HepG2 (cell line): Measurements from ENCODE around the gene PACS1. TPM values are rescaled to one million over a fixed set of nuclear protein-coding genes. Genes with fewer than 3 reads are reported as not detected.

Experiments
- ATF2 ChIP-seq: sonication (generic); formaldehyde crosslinking; IDR thresholded peaks from 2 replicates; pipeline ENCODE4 v1.4.0; 2020; ENCODE audit warnings: missing genetic modification reagents
- CENPT ChIP-seq: sonication (generic); formaldehyde crosslinking; IDR thresholded peaks from 2 replicates; pipeline ENCODE4 v1.8.0; 2022; ENCODE audit warnings: low read depth, mild to moderate bottlenecking, moderate library complexity, missing genetic modification reagents
- E2F2 ChIP-seq: sonication (generic); formaldehyde crosslinking; IDR thresholded peaks from 2 replicates; pipeline ENCODE4 v1.4.0; 2020; ENCODE audit warnings: missing genetic modification reagents, borderline replicate concordance
- ESRRA ChIP-seq: sonication (generic); formaldehyde crosslinking; IDR thresholded peaks from 2 replicates; pipeline ENCODE4 v1.5.1; 2020; ENCODE audit warnings: mild to moderate bottlenecking, low read depth, missing genetic modification reagents
- HHEX ChIP-seq: IDR thresholded peaks from 2 replicates; pipeline ENCODE4 v1.6.1; 2016; ENCODE audit warnings: control low read depth
- NFIC ChIP-seq: IDR thresholded peaks from 2 replicates; pipeline ENCODE4 v1.6.1; 2012; ENCODE audit warnings: mild to moderate bottlenecking, low read length, inconsistent platforms
- POLR2A ChIP-seq, 2 experiments: IDR thresholded peaks; 2 replicates each; pipeline ENCODE4 v1.6.1; 2011; ENCODE audit warnings: low read depth in 2 of 2, low read length in 2 of 2, mild to moderate bottlenecking in 1 of 2, moderate library complexity in 1 of 2; ENCODE audit not compliant: insufficient read depth in 1 of 2
- POLR2G ChIP-seq: fragments of 200-400 bp; formaldehyde crosslinking; IDR thresholded peaks from 2 replicates; pipeline ENCODE4 v1.6.1; 2018; ENCODE audit warnings: mild to moderate bottlenecking, low read depth, low read length, moderate library complexity
- RAD21 ChIP-seq: fragments of 450-650 bp; formaldehyde crosslinking; IDR thresholded peaks from 2 replicates; pipeline ENCODE4 v1.5.0; 2020; ENCODE audit warnings: mild to moderate bottlenecking
- RBM39 ChIP-seq: fragments of 200-400 bp; formaldehyde crosslinking; IDR thresholded peaks from one replicate; pipeline ENCODE4 v1.6.1; 2018; ENCODE audit warnings: antibody characterized with exemption, mild to moderate bottlenecking, low read depth, low read length; ENCODE audit not compliant: poor library complexity, severe bottlenecking
- ZBTB21 ChIP-seq: sonication (generic); formaldehyde crosslinking; IDR thresholded peaks from 2 replicates; pipeline ENCODE4 v1.4.0; 2020; ENCODE audit warnings: missing genetic modification reagents
- ZBTB39 ChIP-seq: sonication (generic); formaldehyde crosslinking; IDR thresholded peaks from 2 replicates; pipeline ENCODE4 v1.5.0; 2020; ENCODE audit warnings: missing genetic modification reagents
- ZFAT ChIP-seq: sonication (generic); formaldehyde crosslinking; conservative IDR thresholded peaks from 2 replicates; pipeline ENCODE4 v1.8.1; 2023; ENCODE audit warnings: missing genetic modification reagents, inconsistent platforms
- ZNF367 ChIP-seq: sonication (generic); formaldehyde crosslinking; IDR thresholded peaks from 2 replicates; pipeline ENCODE4 v1.4.0; 2020; ENCODE audit warnings: missing genetic modification reagents, borderline replicate concordance
- ZNF460 ChIP-seq: sonication (generic); formaldehyde crosslinking; IDR thresholded peaks from 2 replicates; pipeline ENCODE4 v1.5.1; 2020; ENCODE audit warnings: missing genetic modification reagents, mild to moderate bottlenecking, borderline replicate concordance
- ZNF512 ChIP-seq: sonication (generic); formaldehyde crosslinking; IDR thresholded peaks from 2 replicates; pipeline ENCODE4 v1.4.0; 2020; ENCODE audit warnings: mild to moderate bottlenecking, missing genetic modification reagents
- ZNF562 ChIP-seq: sonication (generic); formaldehyde crosslinking; IDR thresholded peaks from 2 replicates; pipeline ENCODE4 v1.8.0; 2022; ENCODE audit warnings: missing genetic modification reagents, borderline replicate concordance
- polyA plus RNA-seq, 8 experiments: library from polyadenylated mRNA; depleted of rRNA in 3 of 8; stranded (reverse) in 7 of 8; unstranded in 1 of 8; fragments of >200 nt; fragmentation: Illumina TruSeq in 4 of 8; extraction: Trizol in 4 of 8; gene quantifications; 2 replicates each; pipeline versions ENCODE4 v1.2.1 to v1.2.3, GENCODE V29; 2011 to 2016; ENCODE audit warnings: low read depth in 4 of 8, missing spikeins in 1 of 8, mixed read lengths in 1 of 8; ENCODE audit not compliant: insufficient read depth in 1 of 8
- total RNA-seq, 5 experiments: library from RNA; depleted of rRNA; stranded (reverse); fragments of >200 nt; fragmentation: Illumina TruSeq; extraction: Trizol; gene quantifications; 2 replicates each; pipeline ENCODE4 v1.2.3, GENCODE V29; 2016; ENCODE audit warnings: low read depth in 1 of 5
- TF ChIP-seq, protein P1 (sequence below): IDR thresholded peaks from 2 replicates; pipeline ENCODE4 v1.6.1; 2016; ENCODE audit warnings: control low read depth
- TF ChIP-seq, protein P2 (sequence below): sonication (generic); formaldehyde crosslinking; IDR thresholded peaks from 2 replicates; pipeline ENCODE4 v1.9.0; 2021; ENCODE audit warnings: missing genetic modification reagents, borderline replicate concordance

The PACS1 gene
- total and polyA plus RNA-seq, 2 of the 13 experiments (the other 11 are each of a cell fraction or from before 2014, with no cell fraction given): 7.6 to 8.6 TPM

GRCh38 chr11:66119348-66120133 is 49.5 kb downstream of the PACS1 start (continued):
- TF ChIP-seq RBM39: no peak
- TF ChIP-seq NFIC: peak; percentile 32; the same call in 1 of the 2 replicates
- TF ChIP-seq ZNF512 (CRISPR knock-in tag): no peak
- TF ChIP-seq ZNF460 (CRISPR knock-in tag): no peak
- no peak for TF ChIP-seq E2F2 (CRISPR knock-in tag)
- no peak for TF ChIP-seq RAD21
- TF ChIP-seq, protein P1, sequence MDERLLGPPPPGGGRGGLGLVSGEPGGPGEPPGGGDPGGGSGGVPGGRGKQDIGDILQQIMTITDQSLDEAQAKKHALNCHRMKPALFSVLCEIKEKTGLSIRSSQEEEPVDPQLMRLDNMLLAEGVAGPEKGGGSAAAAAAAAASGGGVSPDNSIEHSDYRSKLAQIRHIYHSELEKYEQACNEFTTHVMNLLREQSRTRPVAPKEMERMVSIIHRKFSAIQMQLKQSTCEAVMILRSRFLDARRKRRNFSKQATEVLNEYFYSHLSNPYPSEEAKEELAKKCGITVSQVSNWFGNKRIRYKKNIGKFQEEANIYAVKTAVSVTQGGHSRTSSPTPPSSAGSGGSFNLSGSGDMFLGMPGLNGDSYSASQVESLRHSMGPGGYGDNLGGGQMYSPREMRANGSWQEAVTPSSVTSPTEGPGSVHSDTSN (CRISPR knock-in tag): no peak
- no peak for TF ChIP-seq ESRRA (CRISPR knock-in tag)
- no peak for TF ChIP-seq CENPT (CRISPR knock-in tag)
- no peak for TF ChIP-seq ZNF562 (CRISPR knock-in tag)
- peak; percentile 23 for TF ChIP-seq ATF2
- peak; percentile 95 for TF ChIP-seq ZBTB21 (CRISPR knock-in tag)
- no peak for TF ChIP-seq ZNF367 (CRISPR knock-in tag)
- TF ChIP-seq ZFAT (CRISPR knock-in tag): no peak
- no peak for TF ChIP-seq POLR2G
- no peak for TF ChIP-seq ZBTB39
- TF ChIP-seq POLR2A (IDR thresholded peaks at IDR 0.05; ENCODE audit: insufficient read depth in 1 of 2, low read depth in 2 of 2, low read length in 2 of 2): peak in 1 of 2 experiments; percentile 69; a peak in 2 of 4 replicates
- no peak for TF ChIP-seq HHEX
- TF ChIP-seq, protein P2, sequence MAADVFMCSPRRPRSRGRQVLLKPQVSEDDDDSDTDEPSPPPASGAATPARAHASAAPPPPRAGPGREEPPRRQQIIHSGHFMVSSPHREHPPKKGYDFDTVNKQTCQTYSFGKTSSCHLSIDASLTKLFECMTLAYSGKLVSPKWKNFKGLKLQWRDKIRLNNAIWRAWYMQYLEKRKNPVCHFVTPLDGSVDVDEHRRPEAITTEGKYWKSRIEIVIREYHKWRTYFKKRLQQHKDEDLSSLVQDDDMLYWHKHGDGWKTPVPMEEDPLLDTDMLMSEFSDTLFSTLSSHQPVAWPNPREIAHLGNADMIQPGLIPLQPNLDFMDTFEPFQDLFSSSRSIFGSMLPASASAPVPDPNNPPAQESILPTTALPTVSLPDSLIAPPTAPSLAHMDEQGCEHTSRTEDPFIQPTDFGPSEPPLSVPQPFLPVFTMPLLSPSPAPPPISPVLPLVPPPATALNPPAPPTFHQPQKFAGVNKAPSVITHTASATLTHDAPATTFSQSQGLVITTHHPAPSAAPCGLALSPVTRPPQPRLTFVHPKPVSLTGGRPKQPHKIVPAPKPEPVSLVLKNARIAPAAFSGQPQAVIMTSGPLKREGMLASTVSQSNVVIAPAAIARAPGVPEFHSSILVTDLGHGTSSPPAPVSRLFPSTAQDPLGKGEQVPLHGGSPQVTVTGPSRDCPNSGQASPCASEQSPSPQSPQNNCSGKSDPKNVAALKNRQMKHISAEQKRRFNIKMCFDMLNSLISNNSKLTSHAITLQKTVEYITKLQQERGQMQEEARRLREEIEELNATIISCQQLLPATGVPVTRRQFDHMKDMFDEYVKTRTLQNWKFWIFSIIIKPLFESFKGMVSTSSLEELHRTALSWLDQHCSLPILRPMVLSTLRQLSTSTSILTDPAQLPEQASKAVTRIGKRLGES: no peak
